ENCODE results near the gene RNF212.

GRCh38 chr4:1090036-1090435, 23.3 kb downstream of the RNF212 start:
- TF ChIP-seq CBFA2T3 (IDR thresholded peaks at IDR 0.05) = no peak
- TF ChIP-seq CCAR2 (IDR thresholded peaks at IDR 0.05; ENCODE audit: low read depth, low read length) = no peak
- TF ChIP-seq POLR2AphosphoS5 (IDR thresholded peaks at IDR 0.05; ENCODE audit: control insufficient read depth, insufficient read depth, low read depth, low read length) = no peak
- TF ChIP-seq FOXK2 (conservative IDR thresholded peaks at IDR 0.05 in 1 of 2, IDR thresholded peaks at IDR 0.05 in 1 of 2; ENCODE audit: low read depth in 2 of 2) = no peak
- TF ChIP-seq, protein P1, sequence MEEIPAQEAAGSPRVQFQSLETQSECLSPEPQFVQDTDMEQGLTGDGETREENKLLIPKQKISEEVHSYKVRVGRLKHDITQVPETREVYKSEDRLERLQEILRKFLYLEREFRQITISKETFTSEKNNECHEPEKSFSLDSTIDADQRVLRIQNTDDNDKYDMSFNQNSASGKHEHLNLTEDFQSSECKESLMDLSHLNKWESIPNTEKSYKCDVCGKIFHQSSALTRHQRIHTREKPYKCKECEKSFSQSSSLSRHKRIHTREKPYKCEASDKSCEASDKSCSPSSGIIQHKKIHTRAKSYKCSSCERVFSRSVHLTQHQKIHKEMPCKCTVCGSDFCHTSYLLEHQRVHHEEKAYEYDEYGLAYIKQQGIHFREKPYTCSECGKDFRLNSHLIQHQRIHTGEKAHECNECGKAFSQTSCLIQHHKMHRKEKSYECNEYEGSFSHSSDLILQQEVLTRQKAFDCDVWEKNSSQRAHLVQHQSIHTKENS (CRISPR knock-in tag; IDR thresholded peaks at IDR 0.05) = no peak

All from K562 (cell line).